GM21447 (cell line): ENCODE measurements around the gene F13B.
"Not testable (repeated sequence)": the region's sequence is repeated elsewhere in the genome, so short reads cannot be mapped to it uniquely, and the experiment has no call there.

Experiments
- ATAC-seq: cut with Tn5 transposase; IDR thresholded peaks from one replicate; pipeline ENCODE4 v1.9.1; 2021; ENCODE audit not compliant: unreplicated experiment

The F13B gene, protein sequence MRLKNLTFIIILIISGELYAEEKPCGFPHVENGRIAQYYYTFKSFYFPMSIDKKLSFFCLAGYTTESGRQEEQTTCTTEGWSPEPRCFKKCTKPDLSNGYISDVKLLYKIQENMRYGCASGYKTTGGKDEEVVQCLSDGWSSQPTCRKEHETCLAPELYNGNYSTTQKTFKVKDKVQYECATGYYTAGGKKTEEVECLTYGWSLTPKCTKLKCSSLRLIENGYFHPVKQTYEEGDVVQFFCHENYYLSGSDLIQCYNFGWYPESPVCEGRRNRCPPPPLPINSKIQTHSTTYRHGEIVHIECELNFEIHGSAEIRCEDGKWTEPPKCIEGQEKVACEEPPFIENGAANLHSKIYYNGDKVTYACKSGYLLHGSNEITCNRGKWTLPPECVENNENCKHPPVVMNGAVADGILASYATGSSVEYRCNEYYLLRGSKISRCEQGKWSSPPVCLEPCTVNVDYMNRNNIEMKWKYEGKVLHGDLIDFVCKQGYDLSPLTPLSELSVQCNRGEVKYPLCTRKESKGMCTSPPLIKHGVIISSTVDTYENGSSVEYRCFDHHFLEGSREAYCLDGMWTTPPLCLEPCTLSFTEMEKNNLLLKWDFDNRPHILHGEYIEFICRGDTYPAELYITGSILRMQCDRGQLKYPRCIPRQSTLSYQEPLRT

DNA sequence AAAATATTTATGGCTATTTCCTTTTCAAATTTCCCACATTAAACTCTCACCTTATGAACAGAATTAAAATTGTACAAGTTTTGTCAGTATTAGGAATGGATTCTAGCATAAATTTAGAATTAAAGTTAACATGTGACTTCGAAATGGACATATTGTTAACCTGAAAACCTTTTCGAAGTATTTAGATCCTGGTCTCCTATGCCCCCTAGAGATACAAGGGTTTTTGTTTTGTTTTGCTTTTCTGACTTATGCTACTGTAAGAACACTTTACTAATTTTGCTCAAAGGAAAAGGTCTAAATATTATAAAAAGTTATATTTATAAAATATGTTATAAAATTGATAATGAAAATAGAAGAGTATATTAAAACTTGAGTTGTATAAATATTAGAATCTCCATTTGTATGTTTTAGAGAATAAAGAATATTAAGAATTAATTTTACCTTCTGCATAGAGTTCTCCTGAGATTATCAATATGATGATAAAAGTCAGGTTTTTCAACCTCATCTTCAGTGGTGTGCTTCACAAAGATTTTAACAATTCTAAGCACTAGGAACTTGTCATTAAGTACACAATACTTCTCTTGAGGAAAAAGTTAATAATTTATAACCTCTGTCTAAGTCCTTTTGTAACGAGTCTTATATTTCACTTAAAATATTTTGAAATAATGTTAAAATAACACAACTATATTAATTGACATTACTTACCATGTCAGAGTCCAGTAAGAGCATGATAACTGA, at the start of gene F13B:
F13B (minus strand) TSS at position 542 of the 738 bp plus-strand sequence; CDS start at position 505, 37 bp downstream.
- no peak for ATAC-seq

DNA sequence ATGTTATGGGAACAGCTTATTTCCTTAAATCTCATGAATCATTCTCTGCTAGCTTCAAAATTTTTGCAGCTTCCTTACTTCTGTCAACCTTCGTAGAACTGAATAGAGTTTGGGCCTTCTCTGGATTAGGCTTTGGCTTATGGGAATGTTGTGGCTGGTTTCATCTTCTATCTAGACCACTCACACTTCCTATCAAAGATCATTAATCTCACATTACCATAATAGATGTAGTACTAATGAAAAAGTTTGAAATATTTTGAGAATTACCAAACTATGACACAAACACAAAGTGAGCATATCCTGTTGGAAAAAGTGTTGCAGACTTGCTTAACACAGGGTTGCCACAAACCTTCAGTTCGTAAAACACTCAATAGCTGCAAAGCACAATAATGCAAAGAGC, 49.1 kb upstream of the F13B start:
- no peak for ATAC-seq

DNA sequence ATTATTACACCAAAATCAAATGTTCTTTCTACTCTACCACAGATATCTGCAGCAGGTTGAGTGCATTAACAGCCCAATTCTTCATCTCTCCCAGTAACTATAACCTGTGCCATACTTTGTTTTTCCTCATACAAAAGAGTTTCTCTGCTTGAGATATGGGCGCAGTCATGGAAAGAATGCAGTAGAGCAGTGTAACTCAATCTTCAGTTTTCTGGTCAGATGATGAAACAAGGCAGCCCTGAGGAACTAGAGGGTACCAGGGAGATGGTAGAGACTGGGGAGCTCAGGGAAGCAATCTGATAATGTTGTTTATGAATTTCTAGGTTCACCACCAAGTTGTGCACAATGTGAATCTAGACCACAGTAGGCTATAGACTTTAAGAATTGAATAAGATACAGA, 39.8 kb upstream of the F13B start:
- ATAC-seq = no peak

DNA sequence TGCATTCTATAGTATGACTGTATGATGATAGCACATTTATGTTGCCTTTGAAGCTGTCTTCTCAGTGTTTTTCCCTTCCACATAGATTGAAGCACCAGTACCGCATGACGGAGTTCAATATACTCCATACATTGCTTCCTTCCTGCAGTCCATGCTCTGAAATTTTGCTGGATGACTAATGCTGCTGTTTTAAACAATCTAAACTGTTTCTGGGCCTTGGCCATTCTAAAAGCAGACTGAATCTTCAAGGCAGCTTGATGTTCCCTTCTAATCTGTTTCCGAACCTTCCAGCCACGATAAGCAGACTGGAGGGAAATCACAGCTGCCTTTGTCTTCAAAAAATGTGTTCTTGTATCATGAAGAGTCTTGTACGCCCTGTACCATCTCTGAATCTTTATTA, 36.2 kb upstream of the F13B start:
- no peak for ATAC-seq

DNA sequence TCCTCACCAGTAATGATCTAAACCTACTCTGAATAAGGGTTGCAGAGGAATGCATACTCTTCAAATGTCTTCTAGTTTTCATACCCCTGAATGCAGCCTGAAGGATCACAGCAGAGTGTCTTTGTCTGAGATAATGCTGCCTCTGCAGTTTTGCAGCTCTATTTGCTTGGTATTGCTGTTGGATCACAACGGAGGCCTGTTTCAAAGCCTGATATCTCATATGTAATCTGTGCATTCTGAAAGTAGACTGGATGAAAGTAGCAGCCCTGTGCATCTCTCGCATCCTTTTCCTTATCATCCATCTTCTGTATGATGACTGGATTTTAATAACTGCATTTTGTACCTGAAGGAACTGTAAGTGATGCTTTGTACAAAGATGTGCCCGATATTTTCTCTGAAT, 34.9 kb upstream of the F13B start:
- ATAC-seq = no peak

DNA sequence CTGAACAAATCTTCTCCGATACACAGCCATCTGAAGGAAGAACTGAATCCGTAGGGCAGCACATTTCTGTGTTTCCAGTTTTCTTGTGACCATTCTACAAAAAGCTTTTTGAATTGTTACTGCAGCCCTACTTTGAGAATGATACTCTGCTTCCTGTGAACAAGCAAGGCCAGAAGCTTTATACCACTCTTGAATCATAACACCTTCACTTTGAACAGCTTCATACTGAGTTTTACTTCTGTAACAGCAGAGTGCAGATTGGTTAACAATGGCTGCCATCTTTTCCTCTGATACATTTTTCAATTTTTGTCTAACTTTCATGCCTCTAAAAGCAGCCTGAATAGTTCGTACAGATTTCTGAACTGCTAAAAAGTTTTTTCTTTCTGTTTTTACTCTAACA, 33.6 kb upstream of the F13B start:
- no peak for ATAC-seq

DNA sequence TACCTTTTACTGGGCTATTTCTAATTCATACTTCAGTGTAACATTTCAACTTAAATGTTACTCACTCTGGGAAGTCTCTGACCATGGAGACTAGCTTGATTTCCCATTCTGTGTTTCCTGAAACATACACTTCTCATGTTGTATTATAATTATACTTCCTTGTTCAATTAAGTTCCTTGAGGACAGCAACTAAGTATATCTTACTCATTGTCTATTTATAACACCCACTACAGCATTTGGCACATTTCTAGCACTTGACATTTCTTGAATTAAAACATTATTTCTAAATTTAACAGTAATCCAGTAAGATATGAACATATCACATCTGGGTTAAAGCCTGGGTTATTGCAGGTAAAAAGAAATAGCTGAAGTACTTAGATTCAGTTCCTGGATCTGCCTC, 32.4 kb upstream of the F13B start:
- no peak for ATAC-seq

DNA sequence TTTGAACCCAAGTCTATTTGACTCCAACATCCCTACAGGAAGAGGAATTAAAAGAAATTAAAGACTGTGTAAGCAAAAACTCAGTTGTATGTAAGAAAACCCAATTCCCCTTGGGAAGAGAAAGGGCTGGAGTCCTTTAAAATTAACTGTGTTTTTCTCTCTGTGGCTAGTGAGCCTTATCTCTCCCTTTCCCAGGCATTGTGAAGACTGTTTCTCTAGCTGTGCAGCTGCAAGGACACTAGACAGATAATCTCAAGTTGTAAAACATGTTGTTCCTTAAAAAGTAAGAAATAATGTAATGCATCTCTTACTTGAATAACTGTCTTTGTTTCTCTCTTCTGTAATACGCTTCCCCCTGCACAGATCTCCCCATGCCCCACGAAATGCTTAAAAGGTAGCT, 29.9 kb upstream of the F13B start:
- ATAC-seq = not testable (repeated sequence)

DNA sequence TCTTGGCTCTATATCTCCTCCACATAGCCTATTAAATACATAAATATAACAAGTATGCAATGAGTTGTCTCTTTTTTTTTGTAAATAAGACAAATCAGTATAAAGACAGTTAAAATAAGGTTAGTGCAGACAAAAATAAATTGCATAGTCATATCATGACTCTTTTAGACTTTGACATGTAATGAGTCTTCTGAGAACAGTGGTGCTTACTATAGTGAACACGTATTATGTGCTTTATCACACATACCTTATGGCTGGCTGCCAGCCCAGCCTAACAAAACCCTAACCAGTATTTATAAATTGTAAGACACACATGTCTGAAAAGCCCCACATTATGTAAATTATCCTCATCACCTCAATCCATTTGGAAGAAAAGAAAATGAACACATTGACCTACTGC, 29.1 kb upstream of the F13B start:
- ATAC-seq = no peak

DNA sequence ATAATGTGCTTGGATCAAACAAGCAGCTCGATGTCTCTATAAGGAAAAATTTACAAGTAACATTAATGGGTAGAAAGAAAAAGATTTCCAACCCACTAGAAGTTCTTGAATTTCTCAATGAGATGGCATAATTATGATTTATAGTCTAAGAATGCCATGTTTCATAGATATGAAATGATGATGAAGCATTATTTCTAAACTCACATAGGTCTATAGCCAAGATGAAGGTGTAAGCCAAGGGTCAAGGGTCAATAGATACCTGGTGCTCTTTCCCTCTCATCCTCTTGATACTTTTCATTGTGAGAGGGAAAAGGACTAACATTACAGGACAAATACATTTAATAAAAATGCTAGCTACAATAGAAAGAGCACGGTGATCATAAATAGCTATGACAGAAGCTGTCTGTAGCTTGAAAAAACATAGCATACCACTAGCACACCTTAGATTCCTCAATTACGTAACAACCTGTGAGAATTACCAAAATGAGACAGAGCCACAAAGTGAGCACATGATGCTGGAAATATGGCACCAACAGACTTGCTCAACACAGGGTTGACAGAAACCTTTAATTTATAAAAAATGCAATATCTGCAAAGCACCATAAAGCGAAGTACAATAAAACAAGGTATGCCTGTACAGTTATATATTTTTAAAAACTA, 26.3 kb upstream of the F13B start:
- ATAC-seq = no peak

DNA sequence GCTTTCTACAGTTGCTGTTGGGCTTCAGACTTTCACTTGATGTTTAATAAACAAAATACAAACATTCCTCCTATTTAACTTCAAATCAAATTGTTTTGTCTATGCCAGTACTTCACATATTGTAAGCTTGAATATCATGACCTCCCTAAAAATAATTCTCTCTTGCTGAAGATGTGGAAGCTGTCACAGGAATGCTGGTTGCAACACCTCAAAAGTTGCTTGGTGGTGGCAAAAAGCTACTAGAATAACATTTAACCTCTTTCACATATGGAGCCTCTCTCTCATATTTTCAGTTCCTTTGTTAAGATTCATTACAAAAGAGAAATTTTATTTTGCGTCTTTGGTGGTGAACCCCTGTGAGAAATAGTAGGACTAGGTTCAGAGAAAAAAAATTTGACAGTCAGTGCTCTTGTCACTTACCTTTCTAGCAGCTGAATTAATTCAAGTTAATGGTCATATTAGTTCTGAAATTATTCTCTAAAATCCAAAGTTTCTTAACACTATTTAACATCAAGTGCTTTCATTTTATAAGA, 25.5 kb upstream of the F13B start:
- ATAC-seq = no peak

DNA sequence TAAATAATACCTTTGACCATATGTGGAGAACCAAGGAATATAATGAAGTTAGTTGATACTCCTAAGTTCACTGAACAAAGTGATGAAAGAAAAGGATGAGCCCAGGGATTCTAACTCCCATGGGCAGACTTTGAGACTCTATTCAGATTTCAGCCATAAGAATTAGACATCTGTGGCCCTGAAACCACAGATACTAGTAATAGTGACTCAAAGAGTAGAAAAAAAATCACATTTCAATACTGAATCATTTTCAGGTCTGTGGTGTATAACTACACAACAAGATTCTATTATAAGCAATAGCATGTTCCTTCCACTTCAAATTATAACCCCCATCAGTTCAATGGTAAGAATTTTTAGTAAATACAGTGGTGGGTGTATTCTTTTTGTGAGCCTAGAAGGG, 16.4 kb upstream of the F13B start:
- no peak for ATAC-seq

DNA sequence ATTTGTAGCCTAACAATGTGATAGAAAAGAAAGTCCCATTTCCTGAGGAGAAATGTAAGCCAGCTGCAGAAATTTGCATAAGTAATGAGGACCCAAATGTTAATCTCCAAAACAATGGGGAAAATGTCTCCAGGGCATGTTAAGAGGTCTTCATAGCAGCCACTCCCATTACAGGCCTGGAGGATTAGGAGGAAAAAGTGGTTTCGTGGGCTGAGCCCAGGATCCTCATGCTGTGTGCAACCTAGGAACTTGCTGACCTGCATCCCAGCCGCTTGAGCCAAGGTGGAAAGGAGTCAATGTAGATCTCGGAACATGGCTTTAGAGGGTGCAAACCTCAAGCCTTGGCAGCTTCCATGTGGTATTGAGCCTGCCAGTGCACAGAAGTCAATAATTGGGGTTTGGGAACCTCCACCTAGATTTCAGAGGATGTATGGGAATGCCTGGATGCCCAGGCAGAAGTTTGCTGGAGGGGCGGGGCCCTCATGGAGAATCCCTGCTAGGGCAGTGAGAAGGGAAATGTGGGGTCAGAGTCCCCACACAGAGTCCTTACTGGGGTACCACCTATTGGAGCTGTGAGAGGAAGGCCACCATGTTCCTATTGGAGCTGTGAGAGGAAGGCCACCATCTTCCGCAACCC, 14.2 kb upstream of the F13B start:
- no peak for ATAC-seq

DNA sequence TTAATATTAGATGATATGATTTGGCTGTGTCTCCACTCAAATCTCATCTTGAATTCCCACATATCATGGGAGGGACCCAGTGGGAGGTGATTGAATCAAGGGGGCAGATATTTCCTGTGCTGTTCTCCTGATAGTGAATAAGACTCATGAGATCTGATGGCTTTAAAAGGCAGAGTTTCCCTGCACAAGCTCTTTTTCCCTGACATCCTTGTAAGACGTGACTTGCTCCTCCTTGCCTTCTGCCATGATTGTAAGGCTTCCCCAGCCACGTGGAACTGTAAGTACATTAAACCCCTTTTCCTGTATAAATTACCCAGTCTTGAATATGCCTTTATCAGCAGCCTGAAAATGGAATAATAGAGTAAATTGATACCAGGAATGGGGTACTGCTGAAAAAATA, 13.3 kb upstream of the F13B start:
- ATAC-seq = no peak

DNA sequence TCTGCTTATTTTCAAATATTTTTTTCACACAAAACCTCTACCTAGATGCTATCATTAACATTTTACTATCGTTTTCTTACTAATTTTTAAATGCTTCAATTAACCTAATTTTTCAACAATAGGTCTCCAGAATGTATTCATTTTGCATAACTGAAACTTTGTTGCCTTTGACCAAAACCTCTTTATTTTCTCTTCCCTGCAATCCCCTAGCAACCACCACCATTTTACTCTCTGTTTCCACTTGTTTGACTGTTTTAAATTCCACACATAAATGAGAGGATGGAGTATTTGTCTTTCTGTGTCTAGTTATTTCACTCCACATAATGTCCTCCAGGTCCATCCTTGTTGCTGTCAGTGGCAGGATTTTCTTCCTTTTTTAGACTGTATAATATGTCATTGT, 9.5 kb upstream of the F13B start:
- no peak for ATAC-seq

DNA sequence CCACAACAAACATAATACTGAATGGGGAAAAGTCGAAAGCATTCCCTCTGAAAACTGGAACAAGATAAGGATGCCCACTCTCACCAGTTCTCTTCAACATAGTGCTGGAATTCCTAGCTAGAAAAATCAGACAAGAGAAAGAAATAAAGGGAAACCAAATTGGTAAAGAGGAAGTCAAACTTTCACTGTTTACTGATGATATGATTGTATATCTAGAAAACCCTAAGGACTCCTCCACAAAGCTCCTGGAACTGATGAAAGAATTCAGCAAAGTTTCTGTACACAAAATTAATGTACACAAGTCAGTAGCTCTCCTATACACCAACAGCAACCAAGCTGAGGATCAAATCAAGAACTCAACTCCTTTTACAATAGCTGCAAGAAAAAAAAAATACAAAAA, 6.9 kb upstream of the F13B start:
- no peak for ATAC-seq

DNA sequence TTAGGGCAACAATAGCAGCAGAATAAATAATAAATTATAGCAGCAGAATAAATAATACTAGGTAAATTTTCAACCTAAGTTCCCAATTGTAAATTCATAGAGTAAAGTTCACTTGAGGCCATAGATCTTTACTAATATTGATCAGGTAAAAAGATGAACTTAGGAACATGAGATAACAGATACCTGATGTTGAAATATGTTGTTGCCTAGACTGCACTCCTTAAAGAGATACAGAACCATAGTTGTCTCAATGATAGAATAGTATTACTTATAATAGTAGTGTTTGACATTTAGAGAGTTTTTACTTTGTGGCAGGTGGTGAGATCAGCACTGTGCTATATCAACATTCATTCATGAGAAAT, 378 bp upstream of the F13B start:
- no peak for ATAC-seq

DNA sequence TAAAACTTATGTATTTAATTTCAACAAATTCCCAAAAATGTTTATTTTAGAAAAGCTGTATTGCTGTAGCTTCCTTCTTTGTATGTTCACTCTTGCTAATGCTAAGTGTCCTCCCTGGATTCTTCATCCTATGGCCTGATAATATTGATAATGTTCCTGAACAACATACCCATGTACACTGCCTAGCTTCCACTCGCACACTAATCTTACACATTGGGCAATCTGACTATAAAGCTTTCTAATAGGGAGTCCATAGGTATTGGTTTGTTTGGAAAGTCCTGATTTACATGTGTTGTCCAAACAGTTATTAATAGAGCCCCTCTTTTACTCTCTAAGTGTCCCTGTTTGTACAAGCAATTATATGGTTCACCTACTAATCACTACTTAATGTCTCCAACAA, 783 bp downstream of the F13B start:
- ATAC-seq = no peak

DNA sequence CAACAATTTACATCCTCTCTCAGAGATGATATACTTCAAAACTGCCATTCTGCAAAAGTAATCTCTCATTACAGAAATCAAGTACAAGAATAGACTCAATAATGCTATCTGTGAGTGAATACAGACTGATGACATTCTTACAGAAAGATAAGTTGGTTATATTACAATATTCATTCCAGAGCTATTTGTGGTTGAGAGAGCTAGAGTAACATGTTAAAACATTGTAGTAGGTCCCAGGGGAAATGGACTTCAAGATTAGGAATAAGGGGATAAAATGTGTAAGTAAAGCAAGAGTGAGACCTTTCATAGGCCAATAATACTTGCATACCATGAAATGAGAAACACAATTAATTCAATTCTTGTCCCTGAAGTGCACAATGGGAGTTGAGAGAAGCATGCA, 1.5 kb downstream of the F13B start:
- no peak for ATAC-seq

DNA sequence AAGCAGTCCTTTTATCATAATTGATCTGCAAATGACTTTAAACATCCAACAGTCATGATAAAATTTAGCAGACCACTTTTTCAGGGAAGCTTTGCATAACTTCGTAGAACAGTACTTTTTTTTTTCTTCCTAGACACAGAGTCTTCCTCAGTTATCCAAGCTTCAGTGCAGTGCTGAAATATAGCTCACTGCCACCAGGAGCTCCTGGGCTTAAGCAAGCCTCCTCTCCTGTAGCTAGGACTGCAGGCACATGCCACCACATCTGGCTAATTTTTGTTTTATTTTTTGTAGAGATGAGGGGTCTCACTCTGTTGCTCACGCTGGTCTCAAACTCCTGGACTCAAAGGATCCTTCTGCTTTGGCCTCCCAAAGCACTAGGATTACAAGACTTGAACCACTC, 3.8 kb downstream of the F13B start:
- no peak for ATAC-seq

DNA sequence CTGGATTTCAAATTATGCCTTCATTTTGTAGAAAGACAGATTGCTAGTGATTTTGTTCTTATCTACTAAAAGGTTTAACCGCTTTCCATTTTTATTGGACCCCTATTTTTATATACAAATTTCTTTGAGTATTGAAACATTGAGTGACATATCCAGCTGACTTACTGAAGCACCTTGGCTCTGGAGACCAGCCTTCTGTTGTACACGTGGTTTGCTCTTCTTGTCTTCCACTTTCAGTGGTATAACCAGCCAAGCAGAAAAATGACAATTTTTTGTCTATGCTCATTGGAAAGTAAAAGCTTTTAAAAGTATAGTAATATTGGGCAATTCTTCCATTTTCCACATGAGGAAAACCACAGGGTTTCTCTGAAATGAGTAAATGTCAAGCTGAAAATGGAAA, 4.4 kb downstream of the F13B start:
- ATAC-seq = peak; percentile 97
